Activated CD8-positive, alpha-beta memory T cell treated with anti-CD3 and anti-CD28 coated beads for 1 hour (primary cell): ENCODE results near the gene GPSM1.

ENCODE experiments used
- DNase-seq, 2 donors: peaks; one replicate each; pipeline ENCODE4 v3.0.0-alpha.2; 2020; ENCODE audit warnings: low read depth in 1 of 2; ENCODE audit errors: extremely low read depth in 1 of 2

The GPSM1 gene

GRCh38 chr9:136329636-136330405 lies 2.5 kb downstream of the GPSM1 start:
- DNase-seq = no peak

- DNase-seq = no peak
These were observed 3.2 kb downstream of the GPSM1 start for GRCh38 chr9:136330406-136330990.

DNA sequence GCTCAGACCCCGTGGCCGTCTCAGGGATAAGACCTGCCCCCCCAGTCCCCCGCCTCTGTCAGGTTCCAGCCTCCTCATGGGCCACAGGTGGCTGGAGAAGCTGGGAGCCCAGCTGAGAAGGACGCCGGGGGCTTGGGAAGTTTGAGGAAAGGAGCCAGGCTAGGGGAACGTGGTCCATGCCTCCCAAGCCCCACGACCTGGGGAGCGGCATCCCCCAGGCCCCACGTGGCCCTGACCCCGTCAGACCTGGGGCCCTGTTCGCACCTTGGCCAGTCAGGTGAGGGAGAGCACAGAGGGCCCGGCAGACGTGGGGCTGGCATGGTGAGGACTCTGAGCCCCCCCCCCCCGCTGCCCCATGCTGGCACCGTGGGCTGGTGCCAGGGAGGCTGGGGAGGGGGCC lies 3.7 kb downstream of the GPSM1 start:
- DNase-seq = no peak

GRCh38 chr9:136331556-136332481 lies 4.5 kb downstream of the GPSM1 start:
- no peak for DNase-seq

GRCh38 chr9:136332482-136332983 lies 5.2 kb downstream of the GPSM1 start:
- no peak for DNase-seq

- DNase-seq = no peak
These were observed 5.7 kb downstream of the GPSM1 start for GRCh38 chr9:136333045-136333444.

DNA sequence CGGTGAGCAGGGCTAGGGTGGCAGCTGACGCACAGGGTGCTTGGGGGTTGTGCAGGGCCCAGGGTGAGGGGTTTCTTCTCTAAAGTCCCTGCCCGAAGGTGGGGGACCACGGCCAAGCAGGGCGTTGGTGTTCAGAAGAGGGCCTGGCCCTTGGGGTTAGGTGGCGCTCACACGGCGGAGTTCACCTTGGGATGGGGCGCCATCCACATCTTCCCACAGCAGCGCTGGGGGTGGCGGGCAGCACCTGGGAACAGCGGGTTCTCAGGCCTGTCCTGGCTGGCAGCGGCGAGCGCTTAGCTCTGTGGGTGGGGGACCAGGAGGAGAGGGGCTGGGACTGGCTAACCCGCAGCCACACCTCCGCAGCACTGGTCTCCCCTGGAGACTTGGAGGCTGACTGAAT lies 6.1 kb downstream of the GPSM1 start:
- no peak for DNase-seq

- no peak for DNase-seq
These were observed 7.2 kb downstream of the GPSM1 start for GRCh38 chr9:136334541-136334940.

DNA sequence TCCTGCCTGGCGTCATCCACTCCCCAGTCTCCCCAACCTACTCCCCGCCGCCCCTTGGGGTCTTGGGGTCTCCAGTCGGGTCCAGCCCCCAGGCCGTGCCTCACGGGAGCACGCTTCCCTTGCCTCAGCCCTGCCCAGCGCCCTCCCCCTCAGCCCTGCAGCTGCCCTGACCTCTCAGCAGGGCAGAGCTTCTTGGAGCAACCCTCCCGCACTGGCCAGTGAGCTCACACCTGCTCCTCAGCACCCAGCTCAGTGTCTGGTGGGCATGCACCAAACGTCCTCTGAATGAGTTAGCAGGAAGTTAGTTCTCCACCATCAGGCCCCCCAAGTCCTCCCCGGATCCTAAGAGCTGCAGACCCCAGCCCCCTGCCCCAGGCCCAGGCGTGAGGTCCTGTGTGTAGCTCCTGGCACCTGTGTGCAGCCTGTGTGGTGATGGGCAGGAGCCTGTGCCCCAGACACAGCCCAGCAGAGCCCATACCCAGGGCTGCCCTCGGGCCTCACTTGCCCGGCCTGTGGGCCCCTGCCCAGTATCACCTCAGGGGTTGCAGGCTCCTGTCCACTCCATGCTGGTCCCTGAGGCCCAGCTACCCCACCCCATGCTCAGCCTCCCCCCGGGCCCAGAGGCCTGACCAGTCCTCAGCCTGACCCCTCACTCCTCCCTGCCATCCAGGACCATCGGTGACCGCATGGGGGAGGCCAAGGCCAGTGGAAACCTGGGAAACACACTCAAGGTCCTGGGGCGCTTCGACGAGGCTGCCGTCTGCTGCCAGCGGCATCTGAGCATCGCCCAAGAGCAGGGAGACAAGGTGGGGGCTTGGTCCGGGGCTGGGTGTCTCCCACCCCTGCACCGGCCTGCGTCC lies 8.2 kb downstream of the GPSM1 start:
- DNase-seq = no peak

GRCh38 chr9:136336156-136336870 lies 9.0 kb downstream of the GPSM1 start:
- no peak for DNase-seq

GRCh38 chr9:136336881-136337280 lies 9.5 kb downstream of the GPSM1 start:
- DNase-seq = no peak

DNA sequence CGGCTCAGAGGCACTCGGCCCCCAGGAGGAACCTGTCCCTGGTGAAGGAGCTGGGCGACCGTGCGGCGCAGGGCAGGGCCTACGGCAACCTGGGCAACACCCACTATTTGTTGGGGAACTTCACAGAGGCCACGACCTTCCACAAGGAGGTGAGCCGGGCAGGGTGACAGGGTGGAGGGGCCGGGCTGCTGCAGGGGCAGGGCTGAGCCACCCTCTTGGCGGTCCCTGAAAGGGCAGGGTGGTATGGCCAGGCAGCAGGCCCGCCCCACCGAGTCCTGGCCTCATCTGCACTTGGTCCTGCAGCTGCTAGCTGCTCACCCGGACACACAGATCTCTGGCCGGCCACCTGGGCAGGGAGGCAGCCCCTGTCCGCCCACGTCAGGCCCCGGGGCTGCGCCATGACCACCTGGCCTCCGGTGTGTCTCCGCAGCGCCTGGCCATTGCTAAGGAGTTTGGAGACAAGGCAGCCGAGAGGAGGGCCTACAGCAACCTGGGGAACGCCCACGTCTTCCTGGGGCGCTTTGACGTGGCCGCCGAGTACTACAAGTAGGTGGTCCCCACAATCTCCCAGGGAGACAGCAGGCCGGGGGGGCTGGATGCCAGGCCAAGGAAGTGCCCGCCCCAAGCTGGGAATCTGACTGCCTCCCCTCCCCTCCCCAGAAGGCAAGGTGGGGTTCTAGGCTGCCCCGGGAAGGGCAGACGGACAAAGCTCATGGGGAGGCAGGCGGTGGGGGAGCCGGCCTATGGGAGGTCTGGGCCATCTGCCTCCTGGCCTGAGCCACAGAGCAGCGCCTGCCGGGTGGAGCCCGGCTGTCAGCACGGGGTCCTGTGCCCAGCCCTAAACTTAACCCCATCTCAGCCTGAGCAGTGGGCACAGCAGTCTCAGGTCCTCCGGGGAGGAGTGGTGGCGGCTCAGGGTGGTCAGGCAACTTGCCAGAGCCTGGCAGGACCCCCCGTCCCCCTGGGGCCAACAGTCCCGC lies 10.4 kb downstream of the GPSM1 start:
- no peak for DNase-seq

GRCh38 chr9:136338511-136338910 lies 11.2 kb downstream of the GPSM1 start:
- no peak for DNase-seq

GRCh38 chr9:136339173-136339957 lies 12.0 kb downstream of the GPSM1 start:
- DNase-seq = no peak

DNA sequence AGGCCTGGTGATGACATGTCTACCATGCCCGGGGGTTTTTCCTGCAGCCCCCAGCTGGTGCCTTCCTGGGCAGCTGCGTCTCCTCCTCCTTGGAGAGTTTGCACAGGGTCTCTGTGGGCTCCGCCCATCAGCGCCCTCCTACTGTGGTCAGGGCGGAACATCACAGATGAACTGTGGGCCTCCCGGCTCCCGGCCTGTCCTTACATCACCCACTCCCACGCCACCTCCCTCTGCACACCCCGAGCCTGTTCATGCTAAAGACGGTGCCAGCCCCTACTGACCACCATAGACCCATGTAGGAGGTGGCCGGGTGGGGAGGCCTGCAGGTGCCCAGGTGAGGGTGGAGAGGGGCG lies 12.6 kb downstream of the GPSM1 start:
- DNase-seq = no peak

GRCh38 chr9:136340356-136341041 lies 13.2 kb downstream of the GPSM1 start:
- no peak for DNase-seq

- DNase-seq = no peak
These were observed 13.8 kb downstream of the GPSM1 start for GRCh38 chr9:136341042-136341655.
